Neural crest cell (in vitro differentiated cells): ENCODE data around the gene GADD45GIP1. TPM values are rescaled to one million over a fixed set of nuclear protein-coding genes. Genes with fewer than 3 reads are reported as not detected.
"Not testable (repeated sequence)": the region's sequence is repeated elsewhere in the genome, so short reads cannot be mapped to it uniquely, and the experiment has no call there.

Experiments
- DNase-seq: peaks from one replicate; pipeline ENCODE4 v3.0.0; 2021; ENCODE audit warnings: low read depth, mixed read lengths, low spot score
- H3K27ac Mint-ChIP-seq: one replicate; pipeline ENCODE4 v1.8.0; 2021; ENCODE audit warnings: mild to moderate bottlenecking, mixed read lengths; ENCODE audit not compliant: unreplicated experiment
- H3K27me3 Mint-ChIP-seq: 2 replicates; pipeline ENCODE4 v1.8.0; 2021; ENCODE audit warnings: low read depth, mild to moderate bottlenecking, mixed read lengths
- H3K36me3 Mint-ChIP-seq: 2 replicates; pipeline ENCODE4 v1.8.0; 2021; ENCODE audit warnings: low read depth, mild to moderate bottlenecking, mixed read lengths
- H3K4me1 Mint-ChIP-seq: 2 replicates; pipeline ENCODE4 v1.8.0; 2021; ENCODE audit warnings: mixed read lengths
- H3K4me3 Mint-ChIP-seq: one replicate; pipeline ENCODE4 v1.8.0; 2021; ENCODE audit warnings: mild to moderate bottlenecking, mixed read lengths
- H3K9me3 Mint-ChIP-seq: 2 replicates; pipeline ENCODE4 v1.8.0; 2021; ENCODE audit warnings: mixed read lengths
- total RNA-seq: library from RNA; stranded (reverse); gene quantifications from 2 replicates; pipeline ENCODE4 v1.2.1, GENCODE V29; 2021
- TF ChIP-seq, protein P1 (sequence below): fragments of 200-600 bp; sonication (generic); conservative IDR thresholded peaks from 2 replicates; pipeline ENCODE4 v1.5.0; 2021; ENCODE audit warnings: antibody characterized with exemption, mild to moderate bottlenecking

GADD45GIP1 gene
- total RNA-seq, 1 donor from 2014 or later, result 26.4 TPM

DNA sequence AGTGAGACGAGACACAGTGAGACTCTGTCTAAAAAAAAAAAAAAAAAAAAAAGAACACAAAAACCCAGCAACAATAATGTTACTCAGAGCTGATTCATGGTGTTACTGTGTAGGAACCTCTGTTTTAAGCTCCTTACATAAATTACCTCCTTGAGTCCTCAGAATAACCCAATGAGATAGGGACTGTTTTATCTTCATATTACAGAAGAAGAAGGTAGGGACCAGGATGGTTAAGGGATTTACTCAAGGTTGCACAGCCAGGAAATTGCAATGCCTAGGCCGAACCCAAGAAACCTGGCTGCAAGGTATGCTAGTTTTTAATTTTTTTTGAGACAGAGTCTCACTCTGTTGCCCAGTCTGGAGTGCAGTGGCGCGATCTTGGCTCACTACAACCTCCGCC is 10.9 kb upstream of the GADD45GIP1 start:
- Mint-ChIP-seq H3K27ac (no peak overlapping the region), H3K27me3 (peaks cover 33% of the 10 kb centered on the region), H3K9me3 (no peaks in the 10 kb centered on the region), H3K36me3 (no peaks in the 10 kb centered on the region), H3K4me1 (peaks cover 5% of the 10 kb centered on the region), H3K4me3 (no peak overlapping the region)
- no peak for DNase-seq
- TF ChIP-seq, protein P1, sequence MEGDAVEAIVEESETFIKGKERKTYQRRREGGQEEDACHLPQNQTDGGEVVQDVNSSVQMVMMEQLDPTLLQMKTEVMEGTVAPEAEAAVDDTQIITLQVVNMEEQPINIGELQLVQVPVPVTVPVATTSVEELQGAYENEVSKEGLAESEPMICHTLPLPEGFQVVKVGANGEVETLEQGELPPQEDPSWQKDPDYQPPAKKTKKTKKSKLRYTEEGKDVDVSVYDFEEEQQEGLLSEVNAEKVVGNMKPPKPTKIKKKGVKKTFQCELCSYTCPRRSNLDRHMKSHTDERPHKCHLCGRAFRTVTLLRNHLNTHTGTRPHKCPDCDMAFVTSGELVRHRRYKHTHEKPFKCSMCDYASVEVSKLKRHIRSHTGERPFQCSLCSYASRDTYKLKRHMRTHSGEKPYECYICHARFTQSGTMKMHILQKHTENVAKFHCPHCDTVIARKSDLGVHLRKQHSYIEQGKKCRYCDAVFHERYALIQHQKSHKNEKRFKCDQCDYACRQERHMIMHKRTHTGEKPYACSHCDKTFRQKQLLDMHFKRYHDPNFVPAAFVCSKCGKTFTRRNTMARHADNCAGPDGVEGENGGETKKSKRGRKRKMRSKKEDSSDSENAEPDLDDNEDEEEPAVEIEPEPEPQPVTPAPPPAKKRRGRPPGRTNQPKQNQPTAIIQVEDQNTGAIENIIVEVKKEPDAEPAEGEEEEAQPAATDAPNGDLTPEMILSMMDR, result no peak

DNA sequence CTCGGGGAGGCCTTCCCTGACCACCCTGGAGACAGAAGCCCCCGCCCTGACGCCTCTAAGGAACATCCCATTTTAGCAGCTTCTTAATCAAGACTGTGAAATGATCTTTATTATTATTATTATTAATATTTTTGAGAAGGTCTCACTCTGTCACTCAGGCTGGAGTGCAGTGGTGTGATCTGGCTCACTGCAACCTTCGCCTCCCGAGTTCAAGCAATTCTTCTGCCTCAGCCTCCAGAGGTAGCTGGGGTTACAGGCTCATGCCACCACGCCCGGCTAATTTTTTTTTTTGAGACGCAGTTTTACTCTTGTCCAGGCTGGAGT is 8.8 kb upstream of the GADD45GIP1 start:
- TF ChIP-seq, protein P1, result no peak
- Mint-ChIP-seq H3K9me3 (no peaks in the 10 kb centered on the region), H3K4me1 (peaks cover 5% of the 10 kb centered on the region), H3K4me3 (peak overlapping the region; percentile 57), H3K27me3 (peaks cover 31% of the 10 kb centered on the region), H3K36me3 (no peaks in the 10 kb centered on the region), H3K27ac (no peak overlapping the region)
- DNase-seq, result no peak

DNA sequence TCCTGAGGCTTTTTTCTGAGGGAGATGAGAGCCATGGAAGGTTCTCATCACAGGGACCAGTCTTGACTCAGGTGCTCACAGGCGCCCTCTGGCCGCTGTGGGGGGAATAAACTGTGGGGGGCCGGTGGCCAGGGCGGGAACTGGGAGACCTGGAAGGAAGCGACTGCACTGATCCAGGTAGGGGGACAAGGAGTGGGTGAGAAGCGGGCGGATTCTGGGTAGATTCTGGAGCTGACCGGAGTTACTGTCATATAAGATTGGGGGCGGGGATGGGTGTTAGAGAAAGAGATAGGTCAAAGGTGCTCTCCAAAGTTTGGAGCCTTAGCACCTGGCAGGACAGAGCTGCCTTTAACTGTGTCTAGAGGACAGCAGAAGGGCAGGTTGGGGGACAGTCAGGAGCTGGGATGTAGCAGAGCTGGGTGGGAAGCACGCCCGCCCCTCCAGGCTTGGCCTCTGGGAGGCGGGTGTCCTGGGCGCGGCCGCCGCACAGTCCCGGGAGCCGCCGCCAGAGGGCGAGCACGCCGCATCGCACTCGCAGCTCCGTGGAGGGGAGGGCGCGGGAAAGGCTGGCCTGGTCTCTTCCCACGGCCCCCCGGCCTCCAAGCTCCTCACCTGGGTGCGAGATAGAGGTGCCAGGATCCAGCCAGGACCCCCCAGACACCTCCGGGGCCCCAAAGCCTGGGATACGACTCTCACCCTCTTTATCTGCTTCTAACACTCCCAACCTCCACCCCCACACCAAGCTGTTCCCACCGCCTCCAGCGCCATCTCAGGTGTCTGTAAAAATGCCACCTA is 8.2 kb upstream of the GADD45GIP1 start:
- DNase-seq, result peak; percentile 81
- H3K36me3 Mint-ChIP-seq, result no peaks in the 10 kb centered on the region
- peak overlapping the region; percentile 81 for H3K4me3 Mint-ChIP-seq
- H3K4me1 Mint-ChIP-seq, result peaks cover 5% of the 10 kb centered on the region
- H3K27ac Mint-ChIP-seq, result peak overlapping the region; percentile 94
- TF ChIP-seq, protein P1, result peak; percentile 90
- no peaks in the 10 kb centered on the region for H3K9me3 Mint-ChIP-seq
- peaks cover 28% of the 10 kb centered on the region for H3K27me3 Mint-ChIP-seq

DNA sequence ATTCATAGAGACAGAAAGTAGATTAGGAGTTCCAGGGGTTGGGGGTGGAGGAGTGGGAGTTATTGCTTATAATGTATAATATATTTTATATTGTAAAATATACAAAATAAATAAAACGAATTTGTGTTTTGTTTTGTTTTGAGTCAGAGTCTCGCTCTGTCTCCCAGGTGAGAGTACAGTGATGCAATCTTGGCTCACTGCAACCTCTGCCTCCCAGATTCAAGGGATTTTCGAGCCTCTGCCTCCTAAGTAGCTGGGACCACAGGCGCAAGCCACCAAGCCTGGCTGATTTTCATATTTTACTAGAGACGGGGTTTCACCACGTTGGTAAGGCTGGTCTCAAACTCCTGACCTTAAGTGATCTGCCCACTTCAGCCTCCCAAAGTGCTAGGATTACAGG is 2.5 kb upstream of the GADD45GIP1 start:
- Mint-ChIP-seq H3K27ac (no peak overlapping the region), H3K4me1 (peaks cover 21% of the 10 kb centered on the region), H3K4me3 (no peak overlapping the region), H3K36me3 (peaks cover 3% of the 10 kb centered on the region), H3K27me3 (peaks cover 19% of the 10 kb centered on the region), H3K9me3 (no peaks in the 10 kb centered on the region)
- DNase-seq, result no peak
- TF ChIP-seq, protein P1, result no peak

GRCh38 chr19:12957389-12957952 is 448 bp upstream of the GADD45GIP1 start:
- not testable (repeated sequence) for H3K36me3 Mint-ChIP-seq, DNase-seq, H3K9me3 Mint-ChIP-seq, H3K27me3 Mint-ChIP-seq
- Mint-ChIP-seq H3K4me3 (peak overlapping the region; percentile 87), H3K4me1 (peaks cover 23% of the 10 kb centered on the region), H3K27ac (peak overlapping the region; percentile 62)

- DNase-seq, result no peak
- peaks cover 6% of the 10 kb centered on the region for H3K36me3 Mint-ChIP-seq
- peaks cover 23% of the 10 kb centered on the region for H3K4me1 Mint-ChIP-seq
- H3K4me3 Mint-ChIP-seq, result peak overlapping the region; percentile 90
- H3K27me3 Mint-ChIP-seq, result peaks cover 5% of the 10 kb centered on the region
- H3K9me3 Mint-ChIP-seq, result no peaks in the 10 kb centered on the region
- H3K27ac Mint-ChIP-seq, result peak overlapping the region; percentile 9
- TF ChIP-seq, protein P1, result no peak
Observed at GRCh38 chr19:12955996-12956395, 1.0 kb downstream of the GADD45GIP1 start.

DNA sequence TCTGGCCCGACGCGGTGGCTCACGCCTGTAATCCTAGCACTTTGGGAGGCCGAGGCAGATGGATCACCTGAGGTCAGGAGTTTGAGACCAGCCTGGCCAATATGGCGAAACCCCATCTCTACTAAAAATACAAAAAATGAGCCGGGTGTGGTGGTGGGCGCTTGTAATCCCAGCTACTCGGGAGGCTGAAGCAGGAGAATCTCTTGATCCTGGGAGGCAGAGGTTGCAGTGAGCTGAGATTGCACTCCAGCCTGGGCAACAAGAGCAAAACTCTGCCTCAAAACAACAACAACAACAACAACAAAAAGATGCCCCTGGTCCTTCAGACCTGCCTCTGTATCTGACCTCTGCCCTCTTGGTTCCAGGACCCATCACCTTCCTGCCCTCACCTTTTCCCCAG is 1.4 kb downstream of the GADD45GIP1 start:
- not testable (repeated sequence) for DNase-seq, H3K27me3 Mint-ChIP-seq, H3K9me3 Mint-ChIP-seq, H3K36me3 Mint-ChIP-seq
- Mint-ChIP-seq H3K27ac (peak overlapping the region; percentile 9), H3K4me3 (peak overlapping the region; percentile 90), H3K4me1 (peaks cover 23% of the 10 kb centered on the region)
